GM19328 (cell line): ENCODE data around the gene C7orf33.
"Not testable (repeated sequence)": the region's sequence is repeated elsewhere in the genome, so short reads cannot be mapped to it uniquely, and the experiment has no call there.

Source experiments
- ATAC-seq: cut with Tn5 transposase; IDR thresholded peaks from one replicate; pipeline ENCODE4 v1.9.1; 2021; ENCODE audit warnings: mild to moderate bottlenecking, moderate library complexity; ENCODE audit not compliant: unreplicated experiment

Gene C7orf33

GRCh38 chr7:148579366-148579765 lies 11.2 kb upstream of the C7orf33 start:
- ATAC-seq: no peak

GRCh38 chr7:148580446-148580845 lies 10.1 kb upstream of the C7orf33 start:
- no peak for ATAC-seq

GRCh38 chr7:148581624-148582023 lies 8.9 kb upstream of the C7orf33 start:
- no peak for ATAC-seq

GRCh38 chr7:148584154-148584827 lies 6.3 kb upstream of the C7orf33 start:
- ATAC-seq: peak; percentile 91

GRCh38 chr7:148585399-148585798 lies 5.2 kb upstream of the C7orf33 start:
- ATAC-seq: no peak

GRCh38 chr7:148587076-148587475 lies 3.5 kb upstream of the C7orf33 start:
- no peak for ATAC-seq

- no peak for ATAC-seq
Measured at GRCh38 chr7:148588168-148588567, 2.4 kb upstream of the C7orf33 start.

GRCh38 chr7:148588670-148589131 lies 1.9 kb upstream of the C7orf33 start:
- ATAC-seq: no peak

- ATAC-seq: no peak
Measured at GRCh38 chr7:148589640-148590039, 926 bp upstream of the C7orf33 start.

GRCh38 chr7:148596354-148596753 lies 5.8 kb downstream of the C7orf33 start:
- not testable (repeated sequence) for ATAC-seq

GRCh38 chr7:148598351-148598750 lies 7.8 kb downstream of the C7orf33 start:
- no peak for ATAC-seq

- no peak for ATAC-seq
Measured at GRCh38 chr7:148605350-148605749, 14.8 kb downstream of the C7orf33 start.

- no peak for ATAC-seq
Measured at GRCh38 chr7:148607151-148607661, 16.6 kb downstream of the C7orf33 start.

GRCh38 chr7:148609045-148609725 lies 18.6 kb downstream of the C7orf33 start:
- ATAC-seq: no peak

- no peak for ATAC-seq
Measured at GRCh38 chr7:148611692-148612091, 21.1 kb downstream of the C7orf33 start.

GRCh38 chr7:148615085-148615730 lies 24.6 kb downstream of the C7orf33 start:
- no peak for ATAC-seq

GRCh38 chr7:148620749-148621359 lies 30.3 kb downstream of the C7orf33 start:
- no peak for ATAC-seq

- ATAC-seq: no peak
Measured at GRCh38 chr7:148621563-148621962, 31.0 kb downstream of the C7orf33 start.

GRCh38 chr7:148622887-148623585 lies 32.5 kb downstream of the C7orf33 start:
- no peak for ATAC-seq

GRCh38 chr7:148623586-148624282 lies 33.2 kb downstream of the C7orf33 start:
- ATAC-seq: no peak
